CD4-positive, alpha-beta T cell treated with Interleukin-12 subunit alpha and Interleukin-12 subunit beta, for 1 hour (primary cell): Measurements from ENCODE around the gene SLC18B1.

Source experiments
- DNase-seq: peaks from one replicate; pipeline ENCODE4 v3.0.0-alpha.2; 2020

The SLC18B1 gene

DNA sequence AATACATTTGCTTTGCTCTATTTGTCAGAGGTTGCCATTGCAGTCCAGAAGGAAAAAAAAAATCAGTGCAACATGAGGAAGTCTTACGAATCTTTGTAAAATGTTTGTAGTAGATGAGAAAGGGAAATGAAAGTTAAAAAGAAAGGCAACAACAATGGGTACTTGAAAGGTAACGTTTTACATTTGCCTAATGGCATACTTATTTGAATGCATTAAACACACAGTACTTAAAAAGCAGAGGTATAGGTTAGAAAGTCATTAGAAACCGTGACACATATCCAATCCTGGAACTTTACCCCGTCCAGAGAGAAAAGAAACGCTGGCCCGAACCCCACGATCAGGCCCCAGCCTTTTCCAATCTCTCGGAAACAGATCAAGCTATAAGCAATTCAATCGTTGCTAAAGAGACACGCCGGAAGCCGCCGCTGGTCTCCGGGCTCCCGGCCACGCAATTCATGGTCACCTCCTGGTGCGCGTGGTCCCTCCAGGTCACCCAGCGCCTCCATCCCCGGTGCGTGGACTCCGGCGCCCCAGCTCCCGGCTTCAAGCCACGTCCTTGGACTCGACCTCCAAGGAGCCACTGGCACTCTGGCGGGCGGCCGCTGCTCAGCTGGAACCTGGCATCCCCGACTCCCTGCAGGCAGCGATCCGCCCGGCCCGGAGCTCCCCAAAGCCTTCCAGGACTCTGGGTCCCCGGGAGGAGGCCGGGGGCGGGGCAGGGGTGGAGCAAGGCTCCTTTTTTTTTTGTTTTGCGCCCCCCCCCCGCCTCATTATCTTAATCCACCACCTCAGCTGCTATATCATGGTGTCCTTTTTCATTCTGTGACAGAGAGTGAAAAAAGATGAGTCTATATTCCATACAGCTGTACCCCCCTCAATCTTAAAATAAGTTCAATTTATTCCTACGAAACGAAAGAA, at the start of gene SLC18B1:
TSS of gene SLC18B1 (minus strand) at position 687 of the 918 bp plus-strand sequence. CDS start at position 506, 181 bp downstream.
- peak; percentile 49 for DNase-seq

DNA sequence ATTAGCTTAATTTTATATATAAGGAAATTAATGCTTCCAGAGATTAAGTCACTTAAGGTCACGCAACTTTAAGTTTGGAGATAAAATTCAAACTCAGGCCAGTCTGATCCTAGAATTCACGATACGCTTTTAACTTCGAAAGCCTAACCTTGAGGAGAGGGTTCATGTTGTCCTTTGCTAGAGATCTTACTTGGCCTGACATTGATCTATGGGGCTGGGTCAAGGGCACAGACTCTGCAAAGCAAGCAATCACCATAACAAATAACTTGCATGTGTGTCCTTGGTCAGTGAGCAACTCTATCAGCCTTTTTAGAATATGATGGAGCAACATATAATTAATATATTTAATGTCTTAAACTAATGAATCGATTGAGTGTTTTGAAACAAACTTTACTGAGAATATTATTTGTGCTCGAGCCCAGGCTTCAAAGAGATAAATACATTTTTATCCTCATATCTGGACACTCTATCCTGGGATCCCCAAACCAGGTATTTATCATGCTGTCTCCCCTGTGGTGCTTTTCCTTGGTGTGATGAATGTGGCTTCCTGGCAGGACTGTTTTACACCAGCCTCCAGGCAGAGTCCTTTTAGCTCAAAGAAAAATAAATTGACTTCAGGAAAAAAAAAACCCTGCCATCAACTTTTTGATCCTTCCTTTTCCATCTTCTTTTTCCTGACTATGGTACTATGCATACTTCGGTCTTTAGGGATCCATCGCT, 45.0 kb upstream of the SLC18B1 start:
- DNase-seq, result no peak

DNA sequence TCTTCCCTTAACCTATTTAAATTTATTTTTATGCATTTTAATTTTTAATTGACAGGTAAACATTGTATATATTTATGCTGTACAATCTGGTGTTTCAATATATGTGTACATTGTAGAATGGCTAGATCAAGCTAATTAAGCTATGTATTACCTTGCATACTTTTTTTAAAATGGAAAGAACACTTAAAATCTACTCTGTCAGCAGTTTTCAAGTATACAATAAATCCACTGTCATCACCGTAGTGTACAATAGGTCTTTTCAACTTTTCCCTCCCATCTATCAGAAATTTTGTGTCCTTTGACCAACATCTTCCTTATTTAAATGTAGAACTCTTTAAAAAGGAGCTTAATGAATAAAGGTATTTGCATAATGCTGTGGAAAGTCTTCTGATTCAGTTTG, 43.5 kb upstream of the SLC18B1 start:
- no peak for DNase-seq

DNA sequence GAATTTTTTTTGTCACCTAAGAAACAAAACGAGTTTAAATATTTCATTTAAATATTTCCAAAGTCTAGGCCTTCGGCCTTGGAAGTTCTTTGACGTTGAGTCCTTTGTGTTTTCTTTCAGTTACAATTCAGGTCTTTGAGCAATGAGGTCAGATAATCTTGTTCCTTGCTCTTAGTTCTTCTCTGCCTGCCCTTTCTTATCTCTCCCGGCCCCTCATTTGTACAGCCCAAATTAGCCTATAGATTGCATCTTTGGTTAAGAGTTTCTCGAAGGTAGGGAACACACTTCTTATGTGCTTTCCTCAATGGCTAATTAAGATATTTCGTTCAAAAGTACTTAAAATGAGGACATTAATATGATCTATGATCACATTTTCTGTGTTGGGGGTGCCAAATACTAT, 34.5 kb upstream of the SLC18B1 start:
- no peak for DNase-seq

DNA sequence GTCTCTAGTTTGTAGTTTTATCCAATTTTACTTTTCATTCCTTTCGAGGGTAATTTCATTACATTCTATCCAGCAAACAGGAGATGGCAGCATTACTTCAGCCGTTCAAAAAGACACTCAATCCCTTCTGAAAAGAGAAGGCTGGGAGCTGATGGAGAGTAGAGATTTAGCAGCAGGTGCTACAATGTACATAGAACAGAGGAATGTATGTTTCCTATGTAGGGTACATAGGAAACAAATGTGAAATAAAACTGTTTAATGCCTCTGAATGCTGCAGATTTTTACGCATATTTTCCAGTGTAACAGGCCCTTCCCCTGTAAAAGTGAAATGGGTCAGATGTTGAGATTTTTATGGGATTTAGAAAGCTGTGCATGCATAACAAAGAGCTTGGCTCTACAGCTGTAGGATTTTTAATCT, 31.9 kb upstream of the SLC18B1 start:
- DNase-seq, result no peak

DNA sequence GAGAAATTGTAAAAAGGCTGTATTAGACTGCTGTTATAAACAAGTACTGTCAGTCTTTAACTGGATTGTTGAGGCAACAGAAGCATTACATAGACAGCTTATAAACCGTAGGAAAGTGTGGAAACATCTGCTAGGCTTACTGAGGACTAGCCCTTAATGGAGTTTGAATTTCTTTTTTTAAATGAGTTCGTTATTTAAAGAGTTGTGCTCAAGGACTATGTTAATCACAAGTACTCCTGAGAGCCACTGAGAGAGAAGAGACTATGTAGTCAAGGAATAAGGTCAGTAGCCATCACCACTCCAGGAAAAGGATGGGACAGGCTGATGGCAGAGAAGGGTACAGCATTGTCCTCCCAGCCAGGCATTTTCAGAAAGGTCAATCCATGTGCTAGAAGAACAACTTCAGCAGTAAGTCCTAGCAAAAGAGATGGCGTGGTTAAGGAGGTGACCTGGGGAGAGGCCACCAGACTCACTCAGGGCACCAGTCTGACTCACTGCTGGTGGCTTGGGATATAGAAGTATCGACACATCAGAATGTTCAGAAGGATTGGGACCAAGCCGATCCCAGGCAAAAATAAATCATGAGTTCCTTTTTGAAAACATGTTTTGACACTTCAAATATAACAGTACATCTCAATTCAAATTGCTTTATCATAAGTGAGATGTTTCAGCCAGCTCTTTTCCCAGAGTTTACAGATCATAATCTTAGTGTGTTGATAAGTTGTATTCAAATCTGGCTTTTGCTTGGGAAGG, 22.4 kb upstream of the SLC18B1 start:
- no peak for DNase-seq

DNA sequence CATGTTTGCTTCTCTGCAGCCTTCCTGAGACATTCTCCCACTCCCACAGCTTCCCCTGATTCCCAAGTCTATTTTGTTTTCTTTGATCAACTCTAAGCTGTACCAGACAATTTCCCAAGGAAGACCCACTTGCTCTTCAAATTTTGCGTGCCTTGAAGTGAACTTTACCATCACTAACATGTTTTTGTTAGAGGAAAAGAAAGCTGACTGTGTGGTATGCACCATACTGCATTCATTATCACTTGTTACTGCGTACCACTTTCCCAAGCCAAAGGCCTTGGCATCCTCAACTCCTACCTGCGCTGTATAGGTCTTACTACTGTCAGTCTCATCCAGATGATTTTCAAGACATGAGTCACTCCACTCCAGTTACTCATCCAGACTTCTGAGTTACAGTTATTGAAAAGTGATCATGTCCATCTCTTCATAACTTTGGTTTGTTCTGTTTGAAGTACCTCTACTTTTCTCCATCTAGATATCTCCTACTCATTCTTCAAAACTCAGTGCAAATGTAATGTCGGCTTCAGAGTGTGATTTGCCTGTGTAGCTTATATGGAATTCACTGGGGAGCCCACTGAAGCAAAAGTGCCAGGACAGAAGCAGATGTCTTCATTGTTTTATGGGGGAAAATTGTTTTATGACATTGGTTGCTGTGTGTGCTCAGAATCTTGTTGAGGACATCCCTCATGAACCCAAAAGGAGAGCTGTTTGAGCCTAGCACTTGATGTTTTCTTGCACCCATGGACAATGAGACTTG, 21.1 kb upstream of the SLC18B1 start:
- DNase-seq, result no peak

DNA sequence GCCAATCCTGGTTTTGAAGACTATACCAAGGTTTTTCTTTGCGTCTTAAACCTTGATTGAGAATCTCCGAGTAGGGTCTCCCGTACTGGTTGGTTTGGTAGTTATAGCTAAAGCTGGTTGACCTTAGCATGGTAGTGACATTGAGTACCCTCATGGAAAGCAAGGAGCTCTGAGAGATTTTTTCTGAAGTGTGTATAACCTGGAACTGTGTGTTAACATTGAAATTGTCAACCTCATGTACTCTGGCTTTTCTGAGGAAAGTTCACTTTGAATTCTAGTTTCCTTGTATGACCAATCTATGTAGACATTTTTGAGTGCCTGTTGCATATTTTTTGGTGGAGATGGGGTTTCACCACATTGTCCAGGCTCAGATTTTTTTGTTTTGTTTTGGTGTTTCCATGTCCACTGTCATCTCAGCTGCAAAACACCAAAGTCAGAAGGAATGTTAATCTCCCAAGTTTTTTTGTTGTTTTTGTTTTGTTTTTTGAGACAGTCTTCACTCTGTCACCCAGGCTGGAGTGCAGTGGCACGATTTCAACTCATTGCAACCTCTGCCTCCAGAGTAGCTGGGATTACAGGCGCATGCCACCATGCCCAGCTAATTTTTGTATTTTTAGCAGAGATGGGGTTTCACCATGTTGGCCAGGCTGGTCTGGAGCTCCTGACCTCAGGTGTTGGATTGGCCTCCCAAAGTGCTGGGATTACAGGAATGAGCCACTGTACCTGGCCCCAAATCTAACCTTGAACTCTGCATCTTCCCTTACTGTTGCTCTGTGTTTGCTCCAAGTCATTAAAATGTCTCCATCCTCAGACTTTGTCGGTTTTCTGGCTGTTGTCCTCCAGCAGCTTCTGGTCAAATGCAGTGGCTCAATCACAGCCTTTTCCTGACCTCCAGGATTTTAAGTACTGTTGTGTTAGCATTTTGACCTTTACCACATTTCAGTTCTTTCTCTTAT, 20.2 kb upstream of the SLC18B1 start:
- DNase-seq, result no peak

DNA sequence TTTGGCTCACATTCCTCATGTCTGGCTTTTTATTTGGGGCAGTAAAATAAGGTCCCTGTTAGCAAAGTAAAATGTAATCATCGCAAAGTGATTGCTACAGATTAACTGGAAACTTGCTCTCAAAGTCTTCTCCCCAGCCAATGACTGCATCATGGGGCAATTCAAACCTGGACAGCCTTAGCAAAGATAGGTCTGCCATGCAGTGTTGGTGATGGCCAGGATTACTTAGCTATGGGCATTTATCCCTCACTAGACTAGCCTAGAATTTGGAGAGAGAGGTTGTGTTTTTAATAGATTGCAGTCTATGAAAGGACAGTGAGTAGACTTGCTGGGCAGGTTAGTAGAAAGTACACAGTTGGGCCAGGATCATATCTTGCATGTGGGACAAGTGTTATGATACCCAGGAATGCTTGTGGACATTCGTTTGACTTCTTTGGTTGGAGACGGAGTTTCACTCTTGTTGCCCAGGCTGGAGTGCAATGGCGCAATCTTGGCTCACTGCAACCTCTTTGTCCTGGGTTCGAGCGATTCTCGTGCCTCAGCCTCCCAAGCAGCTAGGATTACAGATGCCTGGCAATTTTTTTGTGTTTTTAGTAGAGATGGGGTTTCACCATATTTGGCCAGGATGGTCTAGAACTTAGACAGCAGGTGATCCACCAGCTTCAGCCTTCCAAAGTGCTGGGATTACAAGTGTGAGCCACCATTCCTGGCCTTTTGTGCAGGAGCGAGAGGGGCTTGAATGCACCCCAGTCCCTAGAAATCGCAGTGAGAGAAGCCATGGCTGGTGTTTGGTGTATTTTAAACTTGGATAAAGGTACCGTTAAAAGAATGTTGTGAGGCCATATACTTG, 19.3 kb upstream of the SLC18B1 start:
- no peak for DNase-seq

DNA sequence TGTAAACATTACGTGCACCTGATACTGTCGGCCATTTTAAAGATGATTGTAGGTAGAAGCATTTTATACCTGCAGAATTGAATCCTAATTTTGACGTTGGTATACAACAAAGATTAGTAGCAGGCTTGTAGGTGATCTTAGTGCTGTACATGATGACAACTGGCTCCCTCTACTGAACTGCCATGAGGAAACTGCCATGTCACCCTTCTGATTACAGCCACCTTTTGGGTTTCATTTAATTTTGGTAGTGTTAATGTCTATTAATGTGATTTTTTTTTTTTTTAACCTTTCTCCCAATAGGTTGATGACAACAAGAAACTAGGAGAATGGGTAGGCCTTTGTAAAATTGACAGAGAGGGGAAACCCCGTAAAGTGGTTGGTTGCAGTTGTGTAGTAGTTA, 18.2 kb upstream of the SLC18B1 start:
- DNase-seq, result no peak

DNA sequence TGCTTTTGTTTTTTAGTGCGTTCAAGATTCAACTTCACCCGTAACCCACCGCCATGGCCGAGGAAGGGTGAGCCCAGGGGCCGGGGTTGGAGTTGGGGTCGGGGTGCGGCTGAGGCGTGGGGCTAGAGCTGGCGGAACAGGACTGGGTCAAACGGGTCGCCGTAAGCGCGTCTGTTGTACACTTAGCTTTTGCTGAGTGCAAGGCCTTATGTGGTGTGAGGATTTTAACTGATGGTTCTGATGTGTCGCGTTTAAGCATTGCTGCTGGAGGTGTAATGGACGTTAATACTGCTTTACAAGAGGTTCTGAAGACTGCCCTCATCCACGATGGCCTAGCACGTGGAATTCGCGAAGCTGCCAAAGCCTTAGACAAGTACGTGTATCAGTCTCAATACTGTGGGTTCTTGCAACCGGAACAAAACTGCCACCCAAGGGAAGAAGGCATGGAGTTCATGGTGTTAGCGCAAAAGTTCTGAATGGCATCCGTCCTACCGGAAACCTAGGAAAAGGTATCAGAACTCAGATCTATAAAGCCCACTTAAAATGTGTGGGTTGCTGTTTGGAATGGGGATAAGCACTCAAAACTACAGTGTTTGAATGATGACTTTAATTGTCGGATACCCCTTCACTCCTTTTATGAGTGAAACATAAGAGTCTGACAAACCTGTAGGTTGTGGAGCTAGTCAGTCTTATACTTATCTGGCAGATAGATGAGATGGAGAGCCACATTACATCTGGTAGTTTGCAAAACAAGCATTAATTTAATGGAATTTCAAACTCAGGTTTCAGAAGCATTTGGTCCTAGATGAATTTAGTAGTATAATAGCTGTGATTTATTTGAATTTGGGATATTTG, 16.5 kb upstream of the SLC18B1 start:
- DNase-seq, result no peak

DNA sequence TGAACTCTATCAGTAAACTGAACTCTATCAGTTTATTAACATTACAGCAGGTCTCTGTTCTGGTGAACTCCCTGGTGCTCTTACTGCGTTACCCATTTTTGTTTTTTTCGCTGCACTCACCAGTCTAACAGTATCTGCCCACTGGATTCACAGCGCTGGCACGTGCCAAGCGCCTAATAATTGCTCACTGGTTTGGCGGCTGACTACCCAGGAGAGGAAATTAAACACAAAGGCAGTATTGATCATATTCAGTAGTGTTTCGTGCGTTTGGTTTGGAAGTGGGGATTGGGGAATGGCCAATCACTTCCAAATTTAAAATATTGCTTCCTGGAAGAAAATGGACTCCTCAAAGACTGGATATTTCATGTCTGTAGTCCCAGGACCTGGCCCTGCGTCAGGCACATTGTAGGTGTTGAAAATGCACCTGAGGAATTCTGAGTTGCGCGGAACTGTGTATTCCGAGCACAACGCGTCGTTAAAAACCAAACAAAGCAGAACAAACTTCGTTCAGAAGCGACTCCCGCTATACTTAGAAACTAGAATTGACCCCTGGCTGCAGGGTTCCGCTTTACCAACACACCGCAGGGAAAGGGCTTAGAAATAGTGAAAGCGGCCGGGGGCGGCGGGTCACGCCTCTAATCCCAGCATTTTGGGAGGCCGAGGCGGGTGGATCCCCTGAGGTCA, 14.9 kb upstream of the SLC18B1 start:
- peak; percentile 65 for DNase-seq

DNA sequence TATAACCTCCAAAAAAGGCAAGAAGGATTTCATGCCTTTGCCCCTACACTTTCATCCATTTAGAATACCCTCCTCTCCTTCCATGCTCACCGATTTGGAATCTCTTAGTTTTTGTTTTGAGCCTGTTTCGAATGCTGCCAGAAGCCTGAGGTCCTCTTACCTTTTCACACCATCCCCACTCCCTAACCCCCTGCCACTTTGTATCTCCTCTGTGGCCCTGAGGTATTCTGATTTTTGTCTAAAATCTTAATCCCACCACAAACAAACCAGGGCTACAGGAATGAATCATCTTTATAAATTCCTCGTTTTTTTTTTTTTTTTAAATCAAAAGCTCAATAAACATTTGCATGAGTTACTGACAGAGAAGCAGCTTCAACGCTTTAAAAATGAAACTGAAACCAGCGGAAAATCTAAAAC, 14.3 kb upstream of the SLC18B1 start:
- DNase-seq, result no peak

DNA sequence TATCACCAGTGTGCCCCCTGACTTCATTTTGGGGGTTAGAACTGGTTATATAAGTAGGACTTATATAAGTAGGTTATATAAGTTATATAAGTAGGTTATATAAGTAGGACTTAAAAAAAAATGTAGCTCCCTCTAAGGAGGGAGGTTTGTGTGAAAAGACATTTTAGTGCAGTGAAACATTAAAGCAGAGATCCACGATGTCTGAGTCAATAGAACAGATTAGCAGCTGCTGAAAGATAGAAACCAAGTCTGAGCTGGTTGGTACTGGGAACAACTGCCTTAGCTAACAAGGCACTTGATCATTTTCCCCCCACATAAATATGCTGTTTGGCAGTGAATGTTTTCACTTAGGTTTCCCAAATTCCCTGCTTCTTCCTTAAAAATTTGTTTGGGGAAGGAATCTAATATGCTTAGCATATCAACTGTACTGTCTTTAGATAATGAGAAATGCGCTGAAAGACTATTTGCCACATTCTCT, 13.9 kb upstream of the SLC18B1 start:
- DNase-seq, result peak; percentile 35

DNA sequence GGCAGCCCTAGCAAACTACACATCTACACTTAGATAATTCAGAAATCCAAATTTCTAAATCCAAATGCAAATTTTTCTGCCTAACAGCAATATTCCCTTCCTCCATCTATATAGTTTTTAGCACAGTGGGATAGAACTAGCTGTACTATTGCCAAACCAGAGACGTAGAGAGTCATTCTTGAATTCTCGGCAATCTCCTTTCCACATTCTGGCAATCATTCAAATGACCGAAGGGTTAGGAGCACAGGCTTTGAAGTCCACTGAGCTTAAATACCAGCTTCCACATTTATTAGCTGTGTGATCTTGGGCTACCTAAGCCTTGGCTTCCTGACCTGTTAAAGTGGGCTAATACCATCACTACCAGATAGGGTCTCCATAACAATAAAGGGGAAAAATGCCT, 12.8 kb upstream of the SLC18B1 start:
- DNase-seq, result no peak

DNA sequence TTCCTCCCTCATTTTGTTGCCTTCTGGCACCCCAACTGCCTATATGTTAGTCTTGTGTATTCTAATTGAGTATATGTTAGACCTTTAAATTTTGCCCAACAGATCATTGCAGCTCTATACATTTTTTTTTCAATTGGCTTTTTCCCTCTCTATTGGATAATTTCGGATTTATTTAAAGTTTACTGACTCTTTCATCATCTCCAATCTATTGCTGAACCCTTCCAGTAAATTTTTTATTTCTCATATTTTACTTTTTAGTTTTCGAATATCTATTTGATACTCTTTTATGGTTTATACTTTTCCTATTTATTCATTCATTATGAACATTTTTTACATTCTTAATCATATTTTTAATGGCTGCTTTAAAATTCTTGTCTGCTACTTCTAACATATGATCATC, 7.1 kb upstream of the SLC18B1 start:
- no peak for DNase-seq

DNA sequence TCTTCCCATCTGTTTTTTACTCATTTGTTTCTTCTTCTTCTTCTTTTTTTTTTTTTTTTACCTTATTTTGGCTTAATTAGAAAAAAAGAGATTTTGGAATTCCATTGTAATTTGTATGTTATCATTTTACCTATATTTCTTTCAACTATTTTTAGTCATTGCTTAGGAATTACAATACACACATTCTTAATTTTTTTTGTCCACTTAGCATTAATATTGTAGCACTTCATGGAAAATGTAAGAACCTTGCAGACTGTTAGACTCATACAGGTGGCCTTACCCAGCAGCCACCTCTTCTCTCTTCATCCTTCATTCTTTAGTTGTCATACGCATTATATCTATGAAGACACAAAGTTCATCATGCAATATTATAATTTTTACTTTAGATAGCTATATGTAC, 5.8 kb upstream of the SLC18B1 start:
- no peak for DNase-seq

DNA sequence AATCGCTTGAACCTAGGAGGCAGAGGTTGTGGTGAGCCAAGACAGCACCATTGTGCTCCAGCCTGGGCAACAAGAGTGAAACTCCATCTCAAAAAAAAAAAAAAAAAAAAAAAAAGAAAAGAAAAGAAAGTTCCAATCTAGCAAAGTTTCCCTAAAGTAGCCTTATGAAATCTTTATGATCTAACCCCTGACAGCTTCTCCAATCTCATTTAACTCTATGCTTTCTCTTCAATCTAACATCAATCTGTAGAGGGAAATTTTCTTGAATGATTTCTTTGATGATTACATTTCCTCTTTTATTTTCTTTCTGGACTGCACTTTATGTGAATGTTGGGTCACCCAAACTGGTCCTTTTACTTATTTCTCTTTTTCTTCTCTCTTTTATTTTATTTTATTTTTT, 2.2 kb upstream of the SLC18B1 start:
- DNase-seq, result no peak
